HCT116 (cell line): ENCODE measurements around the gene HK3. TPM values are rescaled to one million over a fixed set of nuclear protein-coding genes. Genes with fewer than 3 reads are reported as not detected.

Source experiments
- ATAC-seq: fragments of 200-7000 bp; cut with Tn5 transposase; 2 replicates; pipeline ENCODE4 v1.9.1; 2020; ENCODE audit warnings: mild to moderate bottlenecking, moderate library complexity
- BruUV-seq: library from RNA; stranded (reverse); fragments of 400-500 nt; replicated peaks from 2 replicates; lab custom pipeline; 2021; lab: Mats Ljungman, UMichigan
- CTCF ChIA-PET: fragments of 300-600 bp; sonication (Branson Sonifier 250); formaldehyde crosslinking; loops from one replicate; lab custom pipeline; 2021; ENCODE audit warnings: antibody characterized with exemption; lab: Charles Lee
- POLR2A ChIA-PET: fragments of 300-600, 350-600 bp; sonication (Branson Sonifier 250); formaldehyde crosslinking; loops from one replicate; lab custom pipeline; 2021; ENCODE audit warnings: antibody characterized with exemption; lab: Charles Lee
- RAD21 ChIA-PET, 2 experiments: fragments of 300-600 bp; sonication (Branson Sonifier 250); formaldehyde crosslinking; loops; one replicate each; lab custom pipeline; 2023; ENCODE audit warnings: low total read pairs in 2 of 2; ENCODE audit not compliant: uncharacterized antibody in 2 of 2, unreplicated experiment in 2 of 2, low non-redundant PET in 1 of 2; lab: Charles Lee
- DNase-seq: peaks from one replicate; pipeline ENCODE4 v3.0.0-alpha.2; 2010; ENCODE audit warnings: low read depth, low spot score
- H2AFZ ChIP-seq: fragments of 200-600 bp; shearing (Covaris generic), sonication (generic); 2 replicates; pipeline ENCODE4 v1.6.1; 2017; ENCODE audit warnings: low read depth, mixed run types, mixed read lengths, antibody characterized with exemption, low read length; ENCODE audit not compliant: poor library complexity, severe bottlenecking
- H3K27ac ChIP-seq: 2 replicates; pipeline ENCODE4 v1.5.1; 2012; ENCODE audit warnings: low read depth, low read length
- H3K27me3 ChIP-seq: fragments of 200-600 bp; sonication (generic); 2 replicates; pipeline ENCODE4 v1.6.1; 2016; ENCODE audit warnings: mixed run types, low read length, mixed read lengths; ENCODE audit not compliant: insufficient read depth
- H3K36me3 ChIP-seq, 2 experiments: fragments of 200-500 bp in 1 of 2; fragments of 200-600 bp in 1 of 2; sonication (Bioruptor generic) in 1 of 2; sonication (generic) in 1 of 2; 2 replicates each; pipeline versions ENCODE4 v1.5.1 to v1.6.1; 2014 to 2016; ENCODE audit warnings: low read length in 2 of 2, inconsistent platforms in 1 of 2, mixed read lengths in 1 of 2, mixed run types in 1 of 2; ENCODE audit not compliant: insufficient read depth in 2 of 2, control insufficient read depth in 1 of 2
- H3K4me1 ChIP-seq, 2 experiments: fragments of 200-600 bp in 1 of 2; sonication (generic) in 1 of 2; 2 replicates each; pipeline versions ENCODE4 v1.5.1 to v1.6.1; 2012 to 2017; ENCODE audit warnings: low read length in 2 of 2, inconsistent platforms in 1 of 2, mild to moderate bottlenecking in 1 of 2, mixed read lengths in 1 of 2, mixed run types in 1 of 2, moderate library complexity in 1 of 2; ENCODE audit not compliant: insufficient read depth in 2 of 2, control insufficient read depth in 1 of 2
- H3K4me2 ChIP-seq: fragments of 200-600 bp; sonication (generic); 2 replicates; pipeline ENCODE4 v1.6.1; 2017; ENCODE audit warnings: mixed run types, low read length, mixed read lengths
- H3K4me3 ChIP-seq, 2 experiments: fragments of 200-600 bp in 1 of 2; sonication (generic) in 1 of 2; replicated peaks in 1 of 2; 2 replicates each; pipeline ENCODE4 v1.5.1; 2011 to 2016; ENCODE audit warnings: low read length in 2 of 2, control low read depth in 1 of 2, low read depth in 1 of 2, mild to moderate bottlenecking in 1 of 2, mixed read lengths in 1 of 2, mixed run types in 1 of 2
- H3K79me2 ChIP-seq: fragments of 200-600 bp; sonication (generic); 2 replicates; pipeline ENCODE4 v1.6.1; 2017; ENCODE audit warnings: mild to moderate bottlenecking, mixed run types, low read length, moderate library complexity, mixed read lengths; ENCODE audit not compliant: insufficient read depth
- H3K9ac ChIP-seq: fragments of 200-600 bp; sonication (generic); 2 replicates; pipeline ENCODE4 v1.6.1; 2016; ENCODE audit warnings: low read length, mixed read lengths
- H3K9me2 ChIP-seq: fragments of 200-600 bp; sonication (generic), shearing (Covaris generic); 2 replicates; pipeline ENCODE4 v1.6.1; 2017; ENCODE audit warnings: mixed run types, mild to moderate bottlenecking, moderate library complexity; ENCODE audit not compliant: insufficient read depth
- H3K9me3 ChIP-seq, 2 experiments: fragments of 200-500 bp in 1 of 2; fragments of 200-600 bp in 1 of 2; sonication (Bioruptor generic) in 1 of 2; sonication (generic) in 1 of 2; 2 replicates each; pipeline ENCODE4 v1.6.1; 2014 to 2017; ENCODE audit warnings: low read length in 2 of 2, mixed read lengths in 2 of 2, inconsistent platforms in 1 of 2, low read depth in 1 of 2, mild to moderate bottlenecking in 1 of 2, mixed run types in 1 of 2, moderate library complexity in 1 of 2; ENCODE audit not compliant: control insufficient read depth in 1 of 2, insufficient read depth in 1 of 2
- H4K20me1 ChIP-seq: fragments of 200-600 bp; sonication (generic), shearing (Covaris generic); 2 replicates; pipeline ENCODE4 v1.6.1; 2017; ENCODE audit warnings: mixed run types, mild to moderate bottlenecking, moderate library complexity; ENCODE audit not compliant: insufficient read depth
- ATF3 ChIP-seq: IDR thresholded peaks from 2 replicates; pipeline ENCODE4 v1.6.1; 2012
- CBX3 ChIP-seq: IDR thresholded peaks from 2 replicates; pipeline ENCODE4 v1.6.1; 2012; ENCODE audit warnings: low read depth
- CEBPB ChIP-seq: IDR thresholded peaks from 2 replicates; pipeline ENCODE4 v1.6.1; 2012; ENCODE audit warnings: low read depth
- EGR1 ChIP-seq: IDR thresholded peaks from 2 replicates; pipeline ENCODE4 v1.6.1; 2012; ENCODE audit warnings: low read depth
- ELF1 ChIP-seq: IDR thresholded peaks from 2 replicates; pipeline ENCODE4 v1.6.1; 2012; ENCODE audit warnings: low read depth, borderline replicate concordance
- EZH2phosphoT487 ChIP-seq: fragments of 200-600 bp; IDR thresholded peaks from 2 replicates; pipeline ENCODE4 v1.6.1; 2018; ENCODE audit warnings: antibody characterized with exemption, borderline replicate concordance
- FOSL1 ChIP-seq: IDR thresholded peaks from 2 replicates; pipeline ENCODE4 v1.6.1; 2012; ENCODE audit warnings: low read depth
- JUND ChIP-seq: IDR thresholded peaks from 2 replicates; pipeline ENCODE4 v1.6.1; 2012
- MAX ChIP-seq: IDR thresholded peaks from 2 replicates; pipeline ENCODE4 v1.6.1; 2012
- POLR2AphosphoS5 ChIP-seq: IDR thresholded peaks from 2 replicates; pipeline ENCODE4 v1.6.1; 2011; ENCODE audit warnings: mild to moderate bottlenecking, low read depth, low read length, moderate library complexity
- RAD21 ChIP-seq: IDR thresholded peaks from 2 replicates; pipeline ENCODE4 v1.6.1; 2012; ENCODE audit warnings: low read depth, mild to moderate bottlenecking
- REST ChIP-seq: IDR thresholded peaks from 2 replicates; pipeline ENCODE4 v1.6.1; 2012; ENCODE audit warnings: low read depth
- SIN3A ChIP-seq: IDR thresholded peaks from 2 replicates; pipeline ENCODE4 v1.6.1; 2012; ENCODE audit warnings: low read depth
- SP1 ChIP-seq: IDR thresholded peaks from 2 replicates; pipeline ENCODE4 v1.6.1; 2012; ENCODE audit warnings: low read depth
- SRF ChIP-seq: IDR thresholded peaks from 2 replicates; pipeline ENCODE4 v1.6.1; 2012; ENCODE audit warnings: low read depth
- YY1 ChIP-seq: IDR thresholded peaks from 2 replicates; pipeline ENCODE4 v1.6.1; 2011; ENCODE audit warnings: low read length, low read depth, moderate library complexity, mild to moderate bottlenecking; ENCODE audit not compliant: insufficient replicate concordance; ENCODE audit errors: extremely low read depth
- ZBTB33 ChIP-seq: IDR thresholded peaks from 2 replicates; pipeline ENCODE4 v1.6.1; 2011; ENCODE audit warnings: mild to moderate bottlenecking, low read length, moderate library complexity; ENCODE audit not compliant: insufficient replicate concordance; ENCODE audit errors: extremely low read depth
- intact Hi-C: fragments of 100-400 bp; cut with micrococcal nuclease; formaldehyde crosslinking; loops from 2 replicates; pipeline ENCODE4 v1.10.0; 2022
- total RNA-seq: library from RNA; stranded (reverse); gene quantifications from one replicate; pipeline ENCODE4 v1.2.1, GENCODE V29; 2021; ENCODE audit not compliant: unreplicated experiment

HK3 gene
- total RNA-seq, 1 experiment from 2014 or later: 0.30 TPM

GRCh38 chr5:176884571-176884890, 14.6 kb downstream of the HK3 start:
- intact Hi-C loops: no loop called here
- Histone ChIP-seq H3K9me3 (no peaks in the 10 kb centered on the region), H3K36me3 (no peaks in the 10 kb centered on the region), H3K79me2 (no peaks in the 10 kb centered on the region), H3K27me3 (no peaks in the 10 kb centered on the region), H3K9ac (no peak overlapping the region), H3K4me1 (no peaks in the 10 kb centered on the region), H4K20me1 (no peaks in the 10 kb centered on the region), H3K4me3 (no peak overlapping the region), H2AFZ (no peak overlapping the region), H3K27ac (no peak overlapping the region), H3K4me2 (no peak overlapping the region), H3K9me2 (no peaks in the 10 kb centered on the region)
- TF ChIP-seq MAX (no peak), POLR2AphosphoS5 (no peak), CBX3 (no peak), EGR1 (no peak), FOSL1 (no peak), CEBPB (no peak), JUND (no peak), EZH2phosphoT487 (no peak), SRF (no peak), REST (no peak), ATF3 (no peak), SP1 (no peak), YY1 (no peak), RAD21 (no peak), ELF1 (no peak), ZBTB33 (no peak), SIN3A (no peak)
- RAD21 ChIA-PET: no interaction called here
- no TSS peak for BruUV-seq
- ATAC-seq (no peak), DNase-seq (no peak)
- POLR2A ChIA-PET: no interaction called here
- CTCF ChIA-PET: no interaction called here
